BE2C (cell line): Measurements from ENCODE around the gene ATP9B.

ENCODE experiments used
- DNase-seq: peaks from one replicate; pipeline ENCODE4 v3.0.0-alpha.2; 2020
- H3K27me3 ChIP-seq: fragments of 250-450 bp; sonication (Bioruptor Pico); 2 replicates; pipeline ENCODE4 v1.5.1; 2020; ENCODE audit warnings: mild to moderate bottlenecking
- H3K36me3 ChIP-seq: fragments of 250-450 bp; sonication (Bioruptor Pico); 2 replicates; pipeline ENCODE4 v1.5.1; 2020; ENCODE audit warnings: mild to moderate bottlenecking
- H3K4me1 ChIP-seq: fragments of 250-450 bp; sonication (Bioruptor Pico); 2 replicates; pipeline ENCODE4 v1.5.1; 2020
- H3K4me3 ChIP-seq: 2 replicates; pipeline ENCODE4 v1.5.1; 2011; ENCODE audit warnings: low read depth, low read length
- H3K9me3 ChIP-seq: fragments of 250-450 bp; sonication (Bioruptor Pico); 2 replicates; pipeline ENCODE4 v1.5.1; 2020
- CTCF ChIP-seq: IDR thresholded peaks from 2 replicates; pipeline ENCODE4 v1.5.1; 2012; ENCODE audit warnings: mild to moderate bottlenecking, low read depth, low read length

Gene ATP9B

GRCh38 chr18:79395308-79395640, 326.1 kb downstream of the ATP9B start:
- no peak for DNase-seq
- Histone ChIP-seq H3K4me3 (no peak overlapping the region), H3K27me3 (peaks cover 72% of the 10 kb centered on the region), H3K36me3 (no peaks in the 10 kb centered on the region), H3K4me1 (no peaks in the 10 kb centered on the region), H3K9me3 (no peaks in the 10 kb centered on the region)
- no peak for TF ChIP-seq CTCF

GRCh38 chr18:79395761-79396404, 326.7 kb downstream of the ATP9B start, which contains the start of gene NFATC1:
Gene NFATC1 (plus strand): TSS chr18:79395930. CDS start chr18:79396225, 295 bp downstream.
- peaks cover 68% of the 10 kb centered on the region for H3K27me3 ChIP-seq
- no peak for DNase-seq
- H3K4me1 ChIP-seq = no peaks in the 10 kb centered on the region

GRCh38 chr18:79396431-79397246, 327.4 kb downstream of the ATP9B start:
- Histone ChIP-seq H3K9me3 (no peaks in the 10 kb centered on the region), H3K4me3 (no peak overlapping the region), H3K36me3 (no peaks in the 10 kb centered on the region), H3K4me1 (no peaks in the 10 kb centered on the region), H3K27me3 (peaks cover 68% of the 10 kb centered on the region)
- no peak for TF ChIP-seq CTCF
- DNase-seq = no peak

More at GRCh38 chr18:79395761-79396404, 326.7 kb downstream of the ATP9B start, which contains the start of gene NFATC1:
- no peak for TF ChIP-seq CTCF
- no peaks in the 10 kb centered on the region for H3K9me3 ChIP-seq
- H3K4me3 ChIP-seq = no peak within 1 kb of the TSS
- H3K36me3 ChIP-seq = no peaks in the 10 kb centered on the region

GRCh38 chr18:79397247-79397829, 328.1 kb downstream of the ATP9B start:
- no peak overlapping the region for H3K4me3 ChIP-seq
- no peaks in the 10 kb centered on the region for H3K9me3 ChIP-seq
- no peak for TF ChIP-seq CTCF
- DNase-seq = no peak
- peaks cover 64% of the 10 kb centered on the region for H3K27me3 ChIP-seq
- H3K36me3 ChIP-seq = no peaks in the 10 kb centered on the region
- no peaks in the 10 kb centered on the region for H3K4me1 ChIP-seq

DNA sequence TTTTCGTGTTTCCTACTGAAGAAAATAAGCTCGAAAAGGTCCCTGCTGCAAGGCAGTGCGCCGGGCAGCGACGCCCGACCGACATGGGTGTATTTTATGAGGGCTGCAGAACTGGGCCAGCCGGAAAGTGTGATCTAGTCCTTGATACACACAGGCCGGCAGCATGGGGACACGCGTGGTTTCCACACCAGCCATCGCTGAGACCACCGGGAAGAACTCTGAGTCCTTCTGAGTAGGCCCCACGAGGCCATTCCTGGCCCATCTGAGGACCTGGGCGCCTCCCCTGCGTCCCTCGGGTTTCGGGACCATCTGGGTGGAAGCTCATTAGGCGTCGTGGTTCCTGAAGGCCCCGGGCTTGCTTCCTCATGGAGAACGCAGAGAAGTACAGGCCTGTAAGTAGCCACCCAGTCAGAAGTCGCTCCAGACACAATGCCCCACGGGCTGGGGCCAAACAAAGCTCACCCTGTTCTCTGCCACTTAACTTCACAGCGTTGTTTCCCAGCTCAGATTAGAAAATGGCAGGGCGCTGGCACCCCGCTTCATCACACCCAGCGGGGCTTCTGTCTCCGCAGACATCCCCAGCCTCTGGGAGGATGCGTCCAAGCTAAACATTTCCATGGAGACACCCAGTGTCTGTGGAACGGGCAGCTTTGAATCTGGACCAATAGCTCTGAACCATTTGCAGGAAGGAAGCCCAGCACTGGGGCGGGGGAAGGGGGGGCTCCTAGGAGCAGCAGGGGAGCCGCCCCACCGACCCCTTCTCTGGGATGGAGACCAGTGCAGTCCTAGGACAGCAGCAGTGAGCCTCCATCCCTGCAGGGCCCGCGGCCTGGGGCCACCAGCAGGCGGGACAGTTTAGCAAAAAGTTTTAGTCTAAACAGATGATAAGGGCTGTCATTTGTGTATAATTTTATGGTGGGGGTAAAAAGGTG, 328.9 kb downstream of the ATP9B start:
- TF ChIP-seq CTCF = no peak
- no peak for DNase-seq
- no peaks in the 10 kb centered on the region for H3K9me3 ChIP-seq
- H3K27me3 ChIP-seq = peaks cover 56% of the 10 kb centered on the region
- no peaks in the 10 kb centered on the region for H3K36me3 ChIP-seq
- H3K4me1 ChIP-seq = no peaks in the 10 kb centered on the region
- no peak overlapping the region for H3K4me3 ChIP-seq
